HepG2 (cell line): ENCODE results near the gene PIAS3. TPM values are rescaled to one million over a fixed set of nuclear protein-coding genes. Genes with fewer than 3 reads are reported as not detected.

Experiments used
- BCL6 ChIP-seq: IDR thresholded peaks from 2 replicates; pipeline ENCODE4 v1.6.1; 2016; ENCODE audit warnings: missing genetic modification reagents, missing compliant biosample characterization
- FOXM1 ChIP-seq: sonication (generic); formaldehyde crosslinking; IDR thresholded peaks from 2 replicates; pipeline ENCODE4 v1.5.0; 2020; ENCODE audit warnings: missing genetic modification reagents
- HNRNPL ChIP-seq: fragments of 200-400 bp; formaldehyde crosslinking; IDR thresholded peaks from 2 replicates; pipeline ENCODE4 v1.6.1; 2017; ENCODE audit warnings: mild to moderate bottlenecking, low read depth, low read length
- MED1 ChIP-seq: sonication (generic); formaldehyde crosslinking; IDR thresholded peaks from 2 replicates; pipeline ENCODE4 v1.4.0; 2020; ENCODE audit warnings: missing genetic modification reagents
- NCOA2 ChIP-seq: sonication (generic); formaldehyde crosslinking; IDR thresholded peaks from 2 replicates; pipeline ENCODE4 v1.8.0; 2022; ENCODE audit warnings: inconsistent platforms
- PHF8 ChIP-seq: sonication (generic); formaldehyde crosslinking; IDR thresholded peaks from 2 replicates; pipeline ENCODE4 v1.5.0; 2020; ENCODE audit warnings: missing genetic modification reagents
- RFX5 ChIP-seq: IDR thresholded peaks from 2 replicates; pipeline ENCODE4 v1.6.1; 2011; ENCODE audit warnings: low read depth, low read length, improper control_type of control experiment
- TBL1XR1 ChIP-seq: fragments of 150-350 bp; IDR thresholded peaks from 2 replicates; pipeline ENCODE4 v1.6.1; 2014; ENCODE audit warnings: borderline replicate concordance, low read length; ENCODE audit not compliant: partially characterized antibody
- TCF7 ChIP-seq: sonication (generic); IDR thresholded peaks from 2 replicates; pipeline ENCODE4 v1.6.1; 2016; ENCODE audit warnings: antibody characterized with exemption, low read depth
- YEATS2 ChIP-seq: sonication (generic); formaldehyde crosslinking; IDR thresholded peaks from 2 replicates; pipeline ENCODE4 v1.4.0; 2020; ENCODE audit warnings: missing genetic modification reagents, borderline replicate concordance
- ZBTB42 ChIP-seq: sonication (generic); formaldehyde crosslinking; IDR thresholded peaks from 2 replicates; pipeline ENCODE4 v1.5.0; 2020; ENCODE audit warnings: mild to moderate bottlenecking, missing genetic modification reagents
- ZKSCAN5 ChIP-seq: sonication (generic); formaldehyde crosslinking; IDR thresholded peaks from 2 replicates; pipeline ENCODE4 v1.5.1; 2020; ENCODE audit warnings: mild to moderate bottlenecking, missing genetic modification reagents
- ZNF224 ChIP-seq: sonication (generic); formaldehyde crosslinking; IDR thresholded peaks from 2 replicates; pipeline ENCODE4 v1.5.0; 2020; ENCODE audit warnings: mild to moderate bottlenecking, missing genetic modification reagents
- ZNF572 ChIP-seq: sonication (generic); formaldehyde crosslinking; IDR thresholded peaks from 2 replicates; pipeline ENCODE4 v1.5.1; 2020; ENCODE audit warnings: mild to moderate bottlenecking, missing genetic modification reagents
- ZNF724P ChIP-seq: sonication (generic); formaldehyde crosslinking; IDR thresholded peaks from 2 replicates; pipeline ENCODE4 v1.8.0; 2022; ENCODE audit warnings: missing genetic modification reagents, borderline replicate concordance
- ZNF792 ChIP-seq: IDR thresholded peaks from 2 replicates; pipeline ENCODE4 v1.6.1; 2016
- polyA plus RNA-seq, 8 experiments: library from polyadenylated mRNA; depleted of rRNA in 3 of 8; stranded (reverse) in 7 of 8; unstranded in 1 of 8; fragments of >200 nt; fragmentation: Illumina TruSeq in 4 of 8; extraction: Trizol in 4 of 8; gene quantifications; 2 replicates each; pipeline versions ENCODE4 v1.2.1 to v1.2.3, GENCODE V29; 2011 to 2016; ENCODE audit warnings: low read depth in 4 of 8, missing spikeins in 1 of 8, mixed read lengths in 1 of 8; ENCODE audit not compliant: insufficient read depth in 1 of 8
- total RNA-seq, 5 experiments: library from RNA; depleted of rRNA; stranded (reverse); fragments of >200 nt; fragmentation: Illumina TruSeq; extraction: Trizol; gene quantifications; 2 replicates each; pipeline ENCODE4 v1.2.3, GENCODE V29; 2016; ENCODE audit warnings: low read depth in 1 of 5
- TF ChIP-seq, protein P1 (sequence below): sonication (generic); formaldehyde crosslinking; IDR thresholded peaks from 2 replicates; pipeline ENCODE4 v1.4.0; 2020; ENCODE audit warnings: missing genetic modification reagents
- TF ChIP-seq, protein P2 (sequence below), 2 experiments: sonication (generic) in 1 of 2; formaldehyde crosslinking in 1 of 2; IDR thresholded peaks; 2 replicates each; pipeline versions ENCODE4 v1.4.0 to v1.6.1; 2018 to 2020; ENCODE audit warnings: missing genetic modification reagents in 2 of 2, borderline replicate concordance in 1 of 2, low read depth in 1 of 2, mild to moderate bottlenecking in 1 of 2, missing biosample characterization in 1 of 2
- TF ChIP-seq, protein P3 (sequence below): sonication (generic); formaldehyde crosslinking; conservative IDR thresholded peaks from 2 replicates; pipeline ENCODE4 v1.4.0; 2020; ENCODE audit warnings: mild to moderate bottlenecking, missing genetic modification reagents, moderate library complexity
- TF ChIP-seq, protein P4 (sequence below): sonication (generic); formaldehyde crosslinking; IDR thresholded peaks from 2 replicates; pipeline ENCODE4 v1.4.0; 2020; ENCODE audit warnings: missing genetic modification reagents, mild to moderate bottlenecking, borderline replicate concordance

PIAS3 gene
- total and polyA plus RNA-seq, 2 of the 13 experiments (the other 11 are each of a cell fraction or from before 2014, with no cell fraction given) = 3.7 to 8.0 TPM

DNA sequence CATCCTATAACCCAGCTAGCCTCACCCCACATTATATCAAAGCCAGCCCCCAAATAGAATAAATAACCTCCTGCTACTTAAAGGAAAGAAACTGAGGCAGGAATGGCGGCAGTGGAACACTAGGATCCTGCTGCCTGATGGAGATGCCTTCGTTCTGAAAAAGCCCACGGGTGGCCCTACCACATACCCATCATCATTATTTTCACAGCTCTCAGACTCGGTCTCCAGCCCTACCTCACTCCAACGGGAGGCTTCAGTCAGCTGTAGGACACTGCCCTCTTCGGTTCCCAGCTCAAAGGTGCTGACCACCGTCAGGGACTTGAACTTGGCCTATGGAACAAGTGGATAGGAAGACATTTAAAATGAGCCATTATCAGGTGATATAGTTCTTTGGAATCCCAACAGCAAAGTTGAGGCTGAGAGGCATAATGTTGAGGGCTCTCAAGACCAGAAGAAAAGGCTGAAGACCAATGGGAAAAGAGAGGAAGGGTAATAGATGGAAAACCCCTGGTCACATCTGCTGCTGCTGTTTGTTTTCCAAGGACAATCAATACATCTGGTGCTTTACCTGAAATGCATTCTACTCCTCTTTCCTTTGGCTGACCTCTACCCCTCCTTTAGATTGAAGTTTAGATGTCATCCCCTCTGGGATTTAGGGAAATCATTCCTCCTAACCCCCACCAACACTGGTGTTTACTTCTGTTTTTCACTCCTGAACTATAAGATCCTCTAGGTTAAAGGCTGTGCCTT, 34.6 kb upstream of the PIAS3 start (continued):
- no peak for TF ChIP-seq ZNF792 (CRISPR knock-in tag)
- TF ChIP-seq RFX5 = no peak
- no peak for TF ChIP-seq PHF8 (CRISPR knock-in tag)
- TF ChIP-seq TBL1XR1 = no peak
- TF ChIP-seq, protein P1, sequence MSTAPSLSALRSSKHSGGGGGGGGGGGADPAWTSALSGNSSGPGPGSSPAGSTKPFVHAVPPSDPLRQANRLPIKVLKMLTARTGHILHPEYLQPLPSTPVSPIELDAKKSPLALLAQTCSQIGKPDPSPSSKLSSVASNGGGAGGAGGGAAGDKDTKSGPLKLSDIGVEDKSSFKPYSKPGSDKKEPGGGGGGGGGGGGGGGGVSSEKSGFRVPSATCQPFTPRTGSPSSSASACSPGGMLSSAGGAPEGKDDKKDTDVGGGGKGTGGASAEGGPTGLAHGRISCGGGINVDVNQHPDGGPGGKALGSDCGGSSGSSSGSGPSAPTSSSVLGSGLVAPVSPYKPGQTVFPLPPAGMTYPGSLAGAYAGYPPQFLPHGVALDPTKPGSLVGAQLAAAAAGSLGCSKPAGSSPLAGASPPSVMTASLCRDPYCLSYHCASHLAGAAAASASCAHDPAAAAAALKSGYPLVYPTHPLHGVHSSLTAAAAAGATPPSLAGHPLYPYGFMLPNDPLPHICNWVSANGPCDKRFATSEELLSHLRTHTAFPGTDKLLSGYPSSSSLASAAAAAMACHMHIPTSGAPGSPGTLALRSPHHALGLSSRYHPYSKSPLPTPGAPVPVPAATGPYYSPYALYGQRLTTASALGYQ (CRISPR knock-in tag) = no peak
- TF ChIP-seq, protein P2, sequence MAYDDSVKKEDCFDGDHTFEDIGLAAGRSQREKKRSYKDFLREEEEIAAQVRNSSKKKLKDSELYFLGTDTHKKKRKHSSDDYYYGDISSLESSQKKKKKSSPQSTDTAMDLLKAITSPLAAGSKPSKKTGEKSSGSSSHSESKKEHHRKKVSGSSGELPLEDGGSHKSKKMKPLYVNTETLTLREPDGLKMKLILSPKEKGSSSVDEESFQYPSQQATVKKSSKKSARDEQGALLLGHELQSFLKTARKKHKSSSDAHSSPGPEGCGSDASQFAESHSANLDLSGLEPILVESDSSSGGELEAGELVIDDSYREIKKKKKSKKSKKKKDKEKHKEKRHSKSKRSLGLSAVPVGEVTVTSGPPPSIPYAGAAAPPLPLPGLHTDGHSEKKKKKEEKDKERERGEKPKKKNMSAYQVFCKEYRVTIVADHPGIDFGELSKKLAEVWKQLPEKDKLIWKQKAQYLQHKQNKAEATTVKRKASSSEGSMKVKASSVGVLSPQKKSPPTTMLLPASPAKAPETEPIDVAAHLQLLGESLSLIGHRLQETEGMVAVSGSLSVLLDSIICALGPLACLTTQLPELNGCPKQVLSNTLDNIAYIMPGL (CRISPR knock-in tag; IDR thresholded peaks at IDR 0.05; ENCODE audit: borderline replicate concordance in 1 of 2, low read depth in 1 of 2) = no peak
- TF ChIP-seq MED1 (CRISPR knock-in tag) = 0 out of 2 replicates have a peak, but pooled peaks have one; percentile 15
- no peak for TF ChIP-seq ZNF572
- TF ChIP-seq TCF7 = no peak
- peak; percentile 94 for TF ChIP-seq BCL6 (CRISPR knock-in tag)
- TF ChIP-seq NCOA2 = no peak
- no peak for TF ChIP-seq ZNF724P (CRISPR knock-in tag)
- TF ChIP-seq, protein P3, sequence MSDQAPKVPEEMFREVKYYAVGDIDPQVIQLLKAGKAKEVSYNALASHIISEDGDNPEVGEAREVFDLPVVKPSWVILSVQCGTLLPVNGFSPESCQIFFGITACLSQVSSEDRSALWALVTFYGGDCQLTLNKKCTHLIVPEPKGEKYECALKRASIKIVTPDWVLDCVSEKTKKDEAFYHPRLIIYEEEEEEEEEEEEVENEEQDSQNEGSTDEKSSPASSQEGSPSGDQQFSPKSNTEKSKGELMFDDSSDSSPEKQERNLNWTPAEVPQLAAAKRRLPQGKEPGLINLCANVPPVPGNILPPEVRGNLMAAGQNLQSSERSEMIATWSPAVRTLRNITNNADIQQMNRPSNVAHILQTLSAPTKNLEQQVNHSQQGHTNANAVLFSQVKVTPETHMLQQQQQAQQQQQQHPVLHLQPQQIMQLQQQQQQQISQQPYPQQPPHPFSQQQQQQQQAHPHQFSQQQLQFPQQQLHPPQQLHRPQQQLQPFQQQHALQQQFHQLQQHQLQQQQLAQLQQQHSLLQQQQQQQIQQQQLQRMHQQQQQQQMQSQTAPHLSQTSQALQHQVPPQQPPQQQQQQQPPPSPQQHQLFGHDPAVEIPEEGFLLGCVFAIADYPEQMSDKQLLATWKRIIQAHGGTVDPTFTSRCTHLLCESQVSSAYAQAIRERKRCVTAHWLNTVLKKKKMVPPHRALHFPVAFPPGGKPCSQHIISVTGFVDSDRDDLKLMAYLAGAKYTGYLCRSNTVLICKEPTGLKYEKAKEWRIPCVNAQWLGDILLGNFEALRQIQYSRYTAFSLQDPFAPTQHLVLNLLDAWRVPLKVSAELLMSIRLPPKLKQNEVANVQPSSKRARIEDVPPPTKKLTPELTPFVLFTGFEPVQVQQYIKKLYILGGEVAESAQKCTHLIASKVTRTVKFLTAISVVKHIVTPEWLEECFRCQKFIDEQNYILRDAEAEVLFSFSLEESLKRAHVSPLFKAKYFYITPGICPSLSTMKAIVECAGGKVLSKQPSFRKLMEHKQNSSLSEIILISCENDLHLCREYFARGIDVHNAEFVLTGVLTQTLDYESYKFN (CRISPR knock-in tag) = peak; percentile 36; the same call in 1 of the 2 replicates
- no peak for TF ChIP-seq FOXM1 (CRISPR knock-in tag)
- TF ChIP-seq ZBTB42 (CRISPR knock-in tag) = 0 out of 2 replicates have a peak, but pooled peaks have one; percentile 50
- TF ChIP-seq YEATS2 (CRISPR knock-in tag) = no peak
- TF ChIP-seq ZNF224 = no peak
- TF ChIP-seq, protein P4, sequence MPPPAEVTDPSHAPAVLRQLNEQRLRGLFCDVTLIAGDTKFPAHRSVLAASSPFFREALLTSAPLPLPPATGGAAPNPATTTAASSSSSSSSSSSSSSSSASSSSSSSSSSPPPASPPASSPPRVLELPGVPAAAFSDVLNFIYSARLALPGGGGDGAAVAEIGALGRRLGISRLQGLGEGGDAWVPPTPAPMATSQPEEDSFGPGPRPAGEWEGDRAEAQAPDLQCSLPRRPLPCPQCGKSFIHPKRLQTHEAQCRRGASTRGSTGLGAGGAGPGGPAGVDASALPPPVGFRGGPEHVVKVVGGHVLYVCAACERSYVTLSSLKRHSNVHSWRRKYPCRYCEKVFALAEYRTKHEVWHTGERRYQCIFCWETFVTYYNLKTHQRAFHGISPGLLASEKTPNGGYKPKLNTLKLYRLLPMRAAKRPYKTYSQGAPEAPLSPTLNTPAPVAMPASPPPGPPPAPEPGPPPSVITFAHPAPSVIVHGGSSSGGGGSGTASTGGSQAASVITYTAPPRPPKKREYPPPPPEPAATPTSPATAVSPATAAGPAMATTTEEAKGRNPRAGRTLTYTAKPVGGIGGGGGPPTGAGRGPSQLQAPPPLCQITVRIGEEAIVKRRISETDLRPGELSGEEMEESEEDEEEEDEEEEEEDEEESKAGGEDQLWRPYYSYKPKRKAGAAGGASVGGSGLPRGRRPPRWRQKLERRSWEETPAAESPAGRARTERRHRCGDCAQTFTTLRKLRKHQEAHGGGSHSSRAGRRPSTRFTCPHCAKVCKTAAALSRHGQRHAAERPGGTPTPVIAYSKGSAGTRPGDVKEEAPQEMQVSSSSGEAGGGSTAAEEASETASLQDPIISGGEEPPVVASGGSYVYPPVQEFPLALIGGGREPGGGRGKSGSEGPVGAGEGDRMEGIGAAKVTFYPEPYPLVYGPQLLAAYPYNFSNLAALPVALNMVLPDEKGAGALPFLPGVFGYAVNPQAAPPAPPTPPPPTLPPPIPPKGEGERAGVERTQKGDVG (CRISPR knock-in tag) = no peak
- TF ChIP-seq ZKSCAN5 (CRISPR knock-in tag) = no peak
- no peak for TF ChIP-seq HNRNPL
